Neural cell (in vitro differentiated cells): ENCODE results near the gene TMEM247. TPM values are rescaled to one million over a fixed set of nuclear protein-coding genes. Genes with fewer than 3 reads are reported as not detected.

Experiments
- H2AFZ ChIP-seq: fragments of 200-600, 300-800 bp; sonication (generic), shearing (Covaris generic); 2 replicates; pipeline ENCODE4 v1.6.0; 2014; ENCODE audit warnings: low read depth, mild to moderate bottlenecking, antibody characterized with exemption, low read length, moderate library complexity
- H3F3A ChIP-seq: fragments of 200-600 bp; shearing (Covaris generic); 2 replicates; pipeline ENCODE4 v1.6.1; 2016; ENCODE audit warnings: mild to moderate bottlenecking, moderate library complexity, mixed read lengths, antibody characterized with exemption, low read length; ENCODE audit not compliant: insufficient read depth, poor library complexity, severe bottlenecking
- H3K27ac ChIP-seq: fragments of 200-600, 300-800 bp; sonication (generic), shearing (Covaris generic); 2 replicates; pipeline ENCODE4 v1.5.1; 2014; ENCODE audit warnings: mild to moderate bottlenecking, low read length, moderate library complexity
- H3K27me3 ChIP-seq: fragments of 300-800, 200-600 bp; sonication (generic), shearing (Covaris generic); 2 replicates; pipeline ENCODE4 v1.6.0; 2014; ENCODE audit warnings: mild to moderate bottlenecking, low read depth, low read length, moderate library complexity; ENCODE audit not compliant: insufficient read depth
- H3K36me3 ChIP-seq: fragments of 300-800, 200-600 bp; sonication (generic), shearing (Covaris generic); 2 replicates; pipeline ENCODE4 v1.5.1; 2014; ENCODE audit warnings: mild to moderate bottlenecking, antibody characterized with exemption, low read length, moderate library complexity; ENCODE audit not compliant: insufficient read depth
- H3K4me2 ChIP-seq: fragments of 300-800, 200-600 bp; sonication (generic), shearing (Covaris generic); 2 replicates; pipeline ENCODE4 v1.6.0; 2014; ENCODE audit warnings: mild to moderate bottlenecking, low read length
- H3K4me3 ChIP-seq: fragments of 300-800, 200-600 bp; sonication (generic), shearing (Covaris generic); 2 replicates; pipeline ENCODE4 v1.5.1; 2014; ENCODE audit warnings: mild to moderate bottlenecking, low read length, moderate library complexity
- H3K79me2 ChIP-seq: fragments of 200-600 bp; shearing (Covaris generic); replicated peaks from 2 replicates; pipeline ENCODE4 v1.6.0; 2014; ENCODE audit warnings: mild to moderate bottlenecking, low read length, moderate library complexity; ENCODE audit not compliant: insufficient read depth
- H3K9ac ChIP-seq: fragments of 300-800, 200-600 bp; sonication (generic), shearing (Covaris generic); 2 replicates; pipeline ENCODE4 v1.6.1; 2016; ENCODE audit warnings: mild to moderate bottlenecking, low read length, mixed read lengths
- H3K9me2 ChIP-seq: fragments of 200-600 bp; shearing (Covaris generic); 2 replicates; pipeline ENCODE4 v1.6.1; 2016; ENCODE audit warnings: mild to moderate bottlenecking, low read length, mixed read lengths; ENCODE audit not compliant: insufficient read depth
- H3K9me3 ChIP-seq: fragments of 200-600, 300-800 bp; sonication (generic), shearing (Covaris generic); 2 replicates; pipeline ENCODE4 v1.6.1; 2016; ENCODE audit warnings: mild to moderate bottlenecking, mixed run types, low read length, moderate library complexity, mixed read lengths
- H4K20me1 ChIP-seq: fragments of 200-600 bp; shearing (Covaris generic); 2 replicates; pipeline ENCODE4 v1.6.1; 2016; ENCODE audit warnings: mild to moderate bottlenecking, mixed run types; ENCODE audit not compliant: insufficient read depth
- CTCF ChIP-seq: fragments of 450-650 bp; IDR thresholded peaks from 2 replicates; pipeline ENCODE4 v1.5.1; 2014; ENCODE audit warnings: antibody characterized with exemption, mild to moderate bottlenecking, moderate library complexity; ENCODE audit not compliant: poor library complexity, severe bottlenecking
- EP300 ChIP-seq: fragments of 450-650 bp; conservative IDR thresholded peaks from 2 replicates; pipeline ENCODE4 v1.6.1; 2014; ENCODE audit warnings: antibody characterized with exemption, mild to moderate bottlenecking, moderate library complexity; ENCODE audit not compliant: poor library complexity, severe bottlenecking
- EZH2 ChIP-seq: fragments of 200-600, 300-800 bp; shearing (Covaris generic), sonication (generic); IDR thresholded peaks from 2 replicates; pipeline ENCODE4 v1.6.1; 2014; ENCODE audit warnings: antibody characterized with exemption, low read length, borderline replicate concordance, mild to moderate bottlenecking; ENCODE audit not compliant: insufficient read depth, poor library complexity, severe bottlenecking
- MXI1 ChIP-seq: fragments of 450-650 bp; conservative IDR thresholded peaks from 2 replicates; pipeline ENCODE4 v1.6.1; 2014; ENCODE audit warnings: antibody characterized with exemption, mild to moderate bottlenecking; ENCODE audit not compliant: poor library complexity, severe bottlenecking
- POLR2AphosphoS5 ChIP-seq: IDR thresholded peaks from 2 replicates; pipeline ENCODE4 v1.6.1; 2012
- RAD21 ChIP-seq: fragments of 450-650 bp; conservative IDR thresholded peaks from 2 replicates; pipeline ENCODE4 v1.6.1; 2014; ENCODE audit warnings: antibody characterized with exemption, mild to moderate bottlenecking, moderate library complexity
- SMC3 ChIP-seq: fragments of 450-650 bp; conservative IDR thresholded peaks from 2 replicates; pipeline ENCODE4 v1.6.1; 2014; ENCODE audit warnings: antibody characterized with exemption, mild to moderate bottlenecking, moderate library complexity; ENCODE audit not compliant: poor library complexity
- TAF1 ChIP-seq: IDR thresholded peaks from 2 replicates; pipeline ENCODE4 v1.6.1; 2012; ENCODE audit warnings: low read depth
- polyA plus RNA-seq: library from polyadenylated mRNA; depleted of rRNA; stranded (reverse); fragments of >200 nt; gene quantifications from 2 replicates; pipeline ENCODE4 v1.2.3, GENCODE V29; 2014
- TF ChIP-seq, protein P1 (sequence below): IDR thresholded peaks from 2 replicates; pipeline ENCODE4 v1.6.1; 2012; ENCODE audit warnings: borderline replicate concordance

Gene TMEM247
- polyA plus RNA-seq, 1 donor from 2014 or later = not detected

- H3K9me3 ChIP-seq = peaks cover 6% of the 10 kb centered on the region
- H3K9me2 ChIP-seq = no peaks in the 10 kb centered on the region
- no peak overlapping the region for H3K4me2 ChIP-seq
- no peak overlapping the region for H3K9ac ChIP-seq
- TF ChIP-seq, protein P1, sequence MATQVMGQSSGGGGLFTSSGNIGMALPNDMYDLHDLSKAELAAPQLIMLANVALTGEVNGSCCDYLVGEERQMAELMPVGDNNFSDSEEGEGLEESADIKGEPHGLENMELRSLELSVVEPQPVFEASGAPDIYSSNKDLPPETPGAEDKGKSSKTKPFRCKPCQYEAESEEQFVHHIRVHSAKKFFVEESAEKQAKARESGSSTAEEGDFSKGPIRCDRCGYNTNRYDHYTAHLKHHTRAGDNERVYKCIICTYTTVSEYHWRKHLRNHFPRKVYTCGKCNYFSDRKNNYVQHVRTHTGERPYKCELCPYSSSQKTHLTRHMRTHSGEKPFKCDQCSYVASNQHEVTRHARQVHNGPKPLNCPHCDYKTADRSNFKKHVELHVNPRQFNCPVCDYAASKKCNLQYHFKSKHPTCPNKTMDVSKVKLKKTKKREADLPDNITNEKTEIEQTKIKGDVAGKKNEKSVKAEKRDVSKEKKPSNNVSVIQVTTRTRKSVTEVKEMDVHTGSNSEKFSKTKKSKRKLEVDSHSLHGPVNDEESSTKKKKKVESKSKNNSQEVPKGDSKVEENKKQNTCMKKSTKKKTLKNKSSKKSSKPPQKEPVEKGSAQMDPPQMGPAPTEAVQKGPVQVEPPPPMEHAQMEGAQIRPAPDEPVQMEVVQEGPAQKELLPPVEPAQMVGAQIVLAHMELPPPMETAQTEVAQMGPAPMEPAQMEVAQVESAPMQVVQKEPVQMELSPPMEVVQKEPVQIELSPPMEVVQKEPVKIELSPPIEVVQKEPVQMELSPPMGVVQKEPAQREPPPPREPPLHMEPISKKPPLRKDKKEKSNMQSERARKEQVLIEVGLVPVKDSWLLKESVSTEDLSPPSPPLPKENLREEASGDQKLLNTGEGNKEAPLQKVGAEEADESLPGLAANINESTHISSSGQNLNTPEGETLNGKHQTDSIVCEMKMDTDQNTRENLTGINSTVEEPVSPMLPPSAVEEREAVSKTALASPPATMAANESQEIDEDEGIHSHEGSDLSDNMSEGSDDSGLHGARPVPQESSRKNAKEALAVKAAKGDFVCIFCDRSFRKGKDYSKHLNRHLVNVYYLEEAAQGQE = no peak
- TF ChIP-seq SMC3 = no peak
- no peak for TF ChIP-seq EZH2
- no peak for TF ChIP-seq POLR2AphosphoS5
- TF ChIP-seq MXI1 = no peak
- TF ChIP-seq CTCF = no peak
- TF ChIP-seq TAF1 = no peak
- TF ChIP-seq RAD21 = no peak
- TF ChIP-seq EP300 = no peak
- H3F3A ChIP-seq = no peaks in the 10 kb centered on the region
- no peaks in the 10 kb centered on the region for H4K20me1 ChIP-seq
- H3K36me3 ChIP-seq = no peaks in the 10 kb centered on the region
- H3K79me2 ChIP-seq = no peaks in the 10 kb centered on the region
- no peak overlapping the region for H3K27ac ChIP-seq
- H2AFZ ChIP-seq = no peak overlapping the region
- H3K27me3 ChIP-seq = no peaks in the 10 kb centered on the region
- H3K4me3 ChIP-seq = no peak overlapping the region
These were observed 38.1 kb downstream of the TMEM247 start for GRCh38 chr2:46517485-46517884.

DNA sequence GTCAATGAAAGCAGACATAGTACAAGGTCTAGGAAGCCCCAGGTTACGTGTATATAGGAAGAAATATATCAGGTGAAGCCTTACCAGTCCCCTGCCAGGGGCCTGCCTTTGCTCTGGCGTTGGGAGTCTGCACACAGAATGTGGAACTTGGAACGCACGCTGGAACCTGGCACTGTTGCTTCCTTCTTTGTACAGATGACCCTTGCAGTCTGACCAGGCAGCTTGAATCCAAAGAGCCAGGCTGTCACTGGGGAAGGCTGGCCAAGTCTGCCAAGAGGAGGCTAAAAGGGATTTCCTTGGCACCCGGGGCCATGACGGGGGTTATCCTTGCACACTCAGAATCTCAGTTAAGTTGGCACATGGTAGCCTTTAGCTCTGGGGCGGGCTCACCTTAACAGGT is 39.5 kb downstream of the TMEM247 start:
- Histone ChIP-seq H4K20me1 (no peaks in the 10 kb centered on the region), H3K9me2 (no peaks in the 10 kb centered on the region), H3K9me3 (peaks cover 6% of the 10 kb centered on the region), H2AFZ (no peak overlapping the region), H3F3A (no peaks in the 10 kb centered on the region), H3K36me3 (no peaks in the 10 kb centered on the region), H3K9ac (no peak overlapping the region), H3K27ac (no peak overlapping the region), H3K4me2 (no peak overlapping the region), H3K4me3 (no peak overlapping the region), H3K27me3 (no peaks in the 10 kb centered on the region), H3K79me2 (no peaks in the 10 kb centered on the region)
- TF ChIP-seq, protein P1 = no peak
- TF ChIP-seq EZH2 = no peak
